ENCODE data around the gene ADRM1. TPM values are rescaled to one million over a fixed set of nuclear protein-coding genes. Genes with fewer than 3 reads are reported as not detected.
A peak's percentile ranks its signal among the peaks of the same experiment; 100 is the strongest.

The ADRM1 gene
- total RNA-seq, 1 experiment from 2014 or later = 173 TPM

GRCh38 chr20:62347445-62347844 is 44.6 kb downstream of the ADRM1 start:
- POLR2A ChIA-PET (ENCODE audit: unreplicated experiment) = no interaction called here
- BruUV-seq (replicated peaks) = no TSS peak
- CTCF ChIA-PET = no interaction called here

GRCh38 chr20:62348604-62349003 is 45.8 kb downstream of the ADRM1 start:
- TF ChIP-seq EZH2 (IDR thresholded peaks at IDR 0.05; ENCODE audit: low read depth) (no peak), CTCF (conservative IDR thresholded peaks at IDR 0.05) (no peak)
- H3K79me2 ChIP-seq (ENCODE audit: low read depth) = peaks cover 68% of the 10 kb centered on the region
- no peaks in the 10 kb centered on the region for H3K9me3 ChIP-seq (ENCODE audit: insufficient read depth, low read depth)
- H4K20me1 ChIP-seq (ENCODE audit: insufficient read depth) = peaks cover 39% of the 10 kb centered on the region
- POLR2A ChIA-PET (ENCODE audit: unreplicated experiment) = no interaction called here
- H3F3A ChIP-seq (ENCODE audit: insufficient read depth, low read depth) = peaks cover 88% of the 10 kb centered on the region
- peaks cover 39% of the 10 kb centered on the region for H3K4me1 ChIP-seq (replicated peaks; ENCODE audit: insufficient read depth)
- H3K4me2 ChIP-seq = no peak overlapping the region
- CTCF ChIA-PET = interaction anchor here (0.6 kb wide), 1 partner anchor 17 kb away, joined by 3 read pairs; no protein-coding TSS in a partner anchor
- H3K4me3 ChIP-seq = no peak overlapping the region
- no peak for DNase-seq
- H3K27me3 ChIP-seq (ENCODE audit: insufficient read depth, low read depth) = no peaks in the 10 kb centered on the region
- H3K27ac ChIP-seq = no peak overlapping the region
- no peaks in the 10 kb centered on the region for H3K9me2 ChIP-seq (ENCODE audit: insufficient read depth)
- H3K36me3 ChIP-seq (ENCODE audit: low read depth) = peaks cover 46% of the 10 kb centered on the region
- H2AFZ ChIP-seq = no peak overlapping the region
- intact Hi-C loops (cut with micrococcal nuclease; ENCODE audit: unreplicated experiment) = no loop called here
- BruUV-seq (replicated peaks) = no TSS peak

More at GRCh38 chr20:62347445-62347844, 44.6 kb downstream of the ADRM1 start:
- H3K9me2 ChIP-seq (ENCODE audit: insufficient read depth) = no peaks in the 10 kb centered on the region
- no peak overlapping the region for H3K4me3 ChIP-seq
- TF ChIP-seq EZH2 (IDR thresholded peaks at IDR 0.05; ENCODE audit: low read depth) (no peak), CTCF (conservative IDR thresholded peaks at IDR 0.05) (no peak)
- H3F3A ChIP-seq (ENCODE audit: insufficient read depth, low read depth) = peaks cover 88% of the 10 kb centered on the region
- intact Hi-C loops (cut with micrococcal nuclease; ENCODE audit: unreplicated experiment) = no loop called here
- H3K4me2 ChIP-seq = no peak overlapping the region
- no peak for DNase-seq
- H3K27me3 ChIP-seq (ENCODE audit: insufficient read depth, low read depth) = no peaks in the 10 kb centered on the region
- no peak overlapping the region for H2AFZ ChIP-seq
- peaks cover 53% of the 10 kb centered on the region for H3K36me3 ChIP-seq (ENCODE audit: low read depth)
- H3K4me1 ChIP-seq (replicated peaks; ENCODE audit: insufficient read depth) = peaks cover 28% of the 10 kb centered on the region
- H3K9me3 ChIP-seq (ENCODE audit: insufficient read depth, low read depth) = no peaks in the 10 kb centered on the region
- H3K27ac ChIP-seq = 0 out of 2 replicates have a peak overlapping the region, but pooled peaks have one; percentile 26
- peaks cover 66% of the 10 kb centered on the region for H3K79me2 ChIP-seq (ENCODE audit: low read depth)
- H4K20me1 ChIP-seq (ENCODE audit: insufficient read depth) = peaks cover 30% of the 10 kb centered on the region

GRCh38 chr20:62349556-62350097 is 46.8 kb downstream of the ADRM1 start:
- DNase-seq = no peak
- ChIA-PET POLR2A (ENCODE audit: unreplicated experiment) (interaction anchor here (0.5 to 1.8 kb wide), 12 partner anchors 9 to 588 kb away, joined by 3 to 41 read pairs (median 8); partner anchors contain the start of genes GID8 and RPS21), CTCF (interaction anchor here (0.7 to 1.3 kb wide), 7 partner anchors 10 to 33 kb away, joined by 3 to 18 read pairs (median 4); no protein-coding TSS in a partner anchor)
- Histone ChIP-seq H3K4me2 (peak overlapping the region; percentile 67), H3K27me3 (ENCODE audit: insufficient read depth, low read depth) (no peaks in the 10 kb centered on the region), H3K4me3 (no peak overlapping the region), H3K9me3 (ENCODE audit: insufficient read depth, low read depth) (no peaks in the 10 kb centered on the region), H3F3A (ENCODE audit: insufficient read depth, low read depth) (peaks cover 82% of the 10 kb centered on the region), H4K20me1 (ENCODE audit: insufficient read depth) (peaks cover 41% of the 10 kb centered on the region), H3K79me2 (ENCODE audit: low read depth) (peaks cover 78% of the 10 kb centered on the region), H3K27ac (peak overlapping the region; percentile 87), H2AFZ (no peak overlapping the region), H3K4me1 (replicated peaks; ENCODE audit: insufficient read depth) (peaks cover 50% of the 10 kb centered on the region), H3K9me2 (ENCODE audit: insufficient read depth) (no peaks in the 10 kb centered on the region), H3K36me3 (ENCODE audit: low read depth) (peaks cover 40% of the 10 kb centered on the region)
- no TSS peak for BruUV-seq (replicated peaks)
- TF ChIP-seq EZH2 (IDR thresholded peaks at IDR 0.05; ENCODE audit: low read depth) (no peak), CTCF (conservative IDR thresholded peaks at IDR 0.05) (no peak)
- intact Hi-C loops (cut with micrococcal nuclease; ENCODE audit: unreplicated experiment) = loop anchor here (1.0 to 2.0 kb wide), 5 partner anchors 10 to 43 kb away; no protein-coding TSS in a partner anchor

Data from PC-9 (cell line).